ENCODE measurements around the gene SEPTIN2.
"Not testable (repeated sequence)": the region's sequence is repeated elsewhere in the genome, so short reads cannot be mapped to it uniquely, and the experiment has no call there.

The SEPTIN2 gene

GRCh38 chr2:241314226-241315092 is 1.3 kb upstream of the SEPTIN2 start:
- DNase-seq (ENCODE audit: low read depth, low spot score) = no peak

GRCh38 chr2:241315093-241315878 is 439 bp upstream of the SEPTIN2 start, which contains the start of gene HDLBP:
TSS of gene HDLBP (minus strand) at chr2:241315672. CDS start at chr2:241266869, 48,803 bp downstream.
- DNase-seq (ENCODE audit: low read depth, low spot score) = peak; percentile 90

GRCh38 chr2:241316825-241317224 is 1.1 kb downstream of the SEPTIN2 start:
- no peak for DNase-seq (ENCODE audit: low read depth, low spot score)

GRCh38 chr2:241317391-241317790 is 1.7 kb downstream of the SEPTIN2 start:
- no peak for DNase-seq (ENCODE audit: low read depth, low spot score)

- not testable (repeated sequence) for DNase-seq (ENCODE audit: low read depth, low spot score)
Measured at GRCh38 chr2:241318830-241319229, 3.1 kb downstream of the SEPTIN2 start.

- no peak for DNase-seq (ENCODE audit: low read depth, low spot score)
Measured at GRCh38 chr2:241320394-241320793, 4.7 kb downstream of the SEPTIN2 start.

GRCh38 chr2:241321033-241321432 is 5.3 kb downstream of the SEPTIN2 start:
- no peak for DNase-seq (ENCODE audit: low read depth, low spot score)

- no peak for DNase-seq (ENCODE audit: low read depth, low spot score)
Measured at GRCh38 chr2:241321886-241322285, 6.2 kb downstream of the SEPTIN2 start.

- DNase-seq (ENCODE audit: low read depth, low spot score) = no peak
Measured at GRCh38 chr2:241323778-241324177, 8.1 kb downstream of the SEPTIN2 start.

- no peak for DNase-seq (ENCODE audit: low read depth, low spot score)
Measured at GRCh38 chr2:241324775-241325174, 9.1 kb downstream of the SEPTIN2 start.

GRCh38 chr2:241325257-241325656 is 9.5 kb downstream of the SEPTIN2 start:
- DNase-seq (ENCODE audit: low read depth, low spot score) = no peak

GRCh38 chr2:241329669-241330615 is 14.2 kb downstream of the SEPTIN2 start:
- DNase-seq (ENCODE audit: low read depth, low spot score) = no peak

GRCh38 chr2:241330616-241330981 is 14.9 kb downstream of the SEPTIN2 start:
- DNase-seq (ENCODE audit: low read depth, low spot score) = no peak

- no peak for DNase-seq (ENCODE audit: low read depth, low spot score)
Measured at GRCh38 chr2:241334813-241335212, 19.1 kb downstream of the SEPTIN2 start.

GRCh38 chr2:241339839-241340630 is 24.3 kb downstream of the SEPTIN2 start:
- DNase-seq (ENCODE audit: low read depth, low spot score) = no peak

- DNase-seq (ENCODE audit: low read depth, low spot score) = no peak
Measured at GRCh38 chr2:241340631-241341163, 25.0 kb downstream of the SEPTIN2 start.

GRCh38 chr2:241344925-241345651 is 29.4 kb downstream of the SEPTIN2 start:
- DNase-seq (ENCODE audit: low read depth, low spot score) = no peak

GRCh38 chr2:241349941-241350340 is 34.2 kb downstream of the SEPTIN2 start:
- no peak for DNase-seq (ENCODE audit: low read depth, low spot score)

- DNase-seq (ENCODE audit: low read depth, low spot score) = no peak
Measured at GRCh38 chr2:241350530-241350877, 34.8 kb downstream of the SEPTIN2 start.
